GM19324 (cell line): Measurements from ENCODE around the gene COX7A2L.
"Not testable (repeated sequence)": the region's sequence is repeated elsewhere in the genome, so short reads cannot be mapped to it uniquely, and the experiment has no call there.

Experiments
- ATAC-seq: cut with Tn5 transposase; IDR thresholded peaks from one replicate; pipeline ENCODE4 v1.9.1; 2021; ENCODE audit warnings: mild to moderate bottlenecking, moderate library complexity; ENCODE audit not compliant: unreplicated experiment, low FRiP score

Gene COX7A2L, protein sequence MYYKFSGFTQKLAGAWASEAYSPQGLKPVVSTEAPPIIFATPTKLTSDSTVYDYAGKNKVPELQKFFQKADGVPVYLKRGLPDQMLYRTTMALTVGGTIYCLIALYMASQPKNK

DNA sequence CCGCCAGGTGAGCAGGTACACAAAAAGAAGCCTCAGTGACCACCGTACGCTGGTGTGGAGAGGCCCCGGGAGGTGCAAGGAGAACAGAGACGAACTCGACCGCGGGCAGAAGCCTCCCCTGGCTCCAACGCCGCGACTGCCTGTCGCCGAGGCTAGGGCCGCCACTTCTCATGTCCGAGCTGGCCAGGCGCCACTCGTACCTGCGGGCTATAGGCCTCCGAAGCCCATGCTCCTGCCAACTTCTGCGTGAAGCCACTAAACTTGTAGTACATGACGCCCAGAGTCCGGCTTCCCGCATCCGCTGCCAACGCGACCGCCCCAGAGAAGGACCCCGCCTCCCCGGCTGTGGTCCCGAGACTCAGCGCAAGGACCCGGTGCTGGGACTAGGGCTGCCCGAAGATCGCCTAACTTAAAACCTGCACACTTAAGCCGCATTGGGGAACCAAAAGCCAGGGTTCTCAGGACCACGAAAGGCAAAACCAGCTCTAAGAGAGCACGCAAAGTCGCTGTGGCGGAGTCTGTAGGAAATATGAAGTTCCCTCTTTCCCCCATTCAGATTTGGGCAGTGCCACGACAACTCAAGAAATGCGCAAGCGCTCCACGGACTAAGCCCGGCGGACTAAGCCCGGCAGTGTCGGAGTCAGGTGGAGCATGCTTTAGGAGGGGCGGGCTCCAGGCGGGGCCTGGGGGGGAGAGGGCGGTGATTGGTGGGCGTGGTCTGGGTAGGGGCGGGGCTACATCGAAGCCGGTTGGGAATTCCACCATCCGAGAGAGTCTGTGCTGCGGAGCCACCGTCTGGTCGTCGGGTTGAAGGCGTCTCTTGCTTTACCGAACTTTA, at the start of gene COX7A2L:
Gene COX7A2L, minus strand, starts transcription at position 328 of the 838 bp plus-strand sequence. Its CDS starts 56 bp downstream, at position 272.
- peak; percentile 92 for ATAC-seq

DNA sequence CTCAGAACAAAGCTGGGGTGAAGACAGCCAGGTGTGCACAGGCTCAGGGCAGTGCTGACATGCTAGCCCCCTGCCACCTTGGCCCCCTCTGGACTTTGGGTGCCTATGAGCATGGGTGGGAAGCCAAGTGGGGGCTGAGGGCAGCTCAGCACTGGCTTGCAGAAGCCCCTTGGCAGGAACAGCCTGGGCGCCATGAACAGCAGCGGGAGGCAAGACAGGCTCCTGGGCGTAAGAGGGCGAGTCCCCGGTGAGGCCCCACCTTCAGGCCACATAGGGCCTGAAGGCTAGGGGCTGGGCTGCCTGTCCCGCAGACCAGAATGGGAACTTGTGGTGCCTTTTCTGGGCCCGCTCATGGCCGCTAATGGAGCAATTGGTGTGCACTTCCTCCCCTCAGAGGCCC, 47.0 kb upstream of the COX7A2L start:
- no peak for ATAC-seq

DNA sequence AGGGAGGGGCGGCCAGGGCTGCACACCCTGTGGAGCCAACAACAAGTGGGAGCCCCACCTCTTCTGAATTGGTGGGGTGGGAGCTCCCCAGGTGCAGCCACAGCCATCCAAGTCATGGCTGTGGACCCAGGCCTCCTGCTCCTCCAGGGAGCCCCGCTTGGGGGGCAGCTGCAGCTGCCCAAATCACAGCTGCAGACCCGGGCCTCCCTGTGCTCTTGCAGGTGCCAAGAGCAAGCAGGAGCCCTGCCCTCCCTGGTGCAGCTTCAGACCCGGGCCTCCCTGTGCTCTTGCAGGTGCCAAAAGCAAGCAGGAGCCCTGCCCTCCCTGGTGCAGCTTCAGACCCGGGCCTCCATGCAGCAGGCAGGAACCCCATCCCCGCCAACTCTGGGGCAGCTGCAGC, 46.5 kb upstream of the COX7A2L start:
- ATAC-seq: no peak

DNA sequence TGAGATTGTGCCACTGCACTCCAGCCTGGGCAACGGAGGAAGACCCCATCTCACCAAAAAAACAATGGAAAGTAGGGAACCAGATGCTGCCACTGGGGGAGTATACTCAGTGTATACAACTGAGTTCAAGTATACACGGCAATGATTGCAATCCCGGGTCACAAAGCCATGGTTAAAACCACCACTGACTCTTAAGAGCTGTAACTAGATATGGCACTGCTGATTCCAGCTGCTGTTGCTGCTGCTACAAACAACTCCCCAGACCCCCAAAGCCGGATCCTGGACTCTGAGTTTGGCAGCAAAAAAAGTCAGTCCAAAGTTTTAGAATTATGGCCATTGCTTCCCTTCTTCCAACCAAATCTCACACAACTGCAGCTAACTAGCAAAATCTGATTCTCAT, 43.7 kb upstream of the COX7A2L start:
- ATAC-seq: no peak

DNA sequence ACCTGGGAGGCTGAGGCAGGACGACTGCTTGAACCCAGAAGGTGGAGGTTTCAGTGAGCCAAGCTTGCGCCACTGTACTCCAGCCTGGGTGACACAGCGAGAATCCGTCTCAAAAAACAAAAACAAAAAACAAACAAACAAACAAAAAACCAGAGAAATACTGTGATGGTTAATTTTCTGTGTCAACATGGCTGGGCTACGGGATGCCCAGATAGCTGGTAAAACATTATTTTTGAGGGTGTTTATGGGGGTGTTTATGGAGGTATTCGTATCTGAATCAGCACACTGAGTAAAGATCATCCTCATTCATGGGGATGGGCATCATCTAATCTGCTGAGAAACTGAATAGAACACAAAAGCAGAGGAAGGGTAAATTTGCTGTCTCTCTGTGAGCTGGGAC, 40.8 kb upstream of the COX7A2L start:
- ATAC-seq: no peak

DNA sequence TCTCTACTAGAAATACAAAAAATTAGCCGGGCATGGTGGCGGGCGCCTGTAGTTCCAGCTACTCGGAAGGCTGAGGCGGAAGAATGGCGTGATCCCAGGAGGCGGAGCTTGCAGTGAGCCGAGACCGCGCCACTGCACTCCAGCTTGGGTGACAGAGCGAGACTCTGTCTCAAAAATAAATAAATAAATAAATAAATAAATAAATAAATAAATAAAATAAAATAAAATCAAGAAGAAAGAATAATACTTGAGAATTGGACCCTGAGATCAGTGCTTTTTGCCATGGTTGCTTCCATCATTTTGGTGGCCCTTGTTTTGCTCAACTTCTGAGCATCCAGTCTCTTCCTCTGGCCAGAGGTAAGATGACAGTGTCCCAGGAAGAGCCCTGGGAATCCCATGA, 37.0 kb upstream of the COX7A2L start:
- not testable (repeated sequence) for ATAC-seq

DNA sequence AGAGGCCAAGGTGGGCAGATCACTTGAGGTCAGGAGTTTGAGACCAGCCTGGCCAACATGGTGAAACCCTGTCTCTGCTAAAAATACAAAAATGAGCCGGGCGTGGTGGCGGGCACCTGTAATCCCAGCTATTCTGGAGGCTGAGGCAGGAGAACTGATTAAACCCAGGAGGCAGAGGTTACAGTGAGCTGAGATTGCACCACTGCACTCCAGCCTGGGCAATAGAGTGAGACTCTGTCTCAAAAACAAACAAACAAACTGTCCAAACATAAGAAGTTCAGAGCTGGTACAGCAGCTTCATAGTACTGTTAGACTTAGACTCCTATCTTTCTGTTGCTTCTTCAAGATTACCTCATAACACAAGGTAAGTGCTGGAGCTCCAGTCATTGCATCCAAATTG, 32.3 kb upstream of the COX7A2L start:
- not testable (repeated sequence) for ATAC-seq

DNA sequence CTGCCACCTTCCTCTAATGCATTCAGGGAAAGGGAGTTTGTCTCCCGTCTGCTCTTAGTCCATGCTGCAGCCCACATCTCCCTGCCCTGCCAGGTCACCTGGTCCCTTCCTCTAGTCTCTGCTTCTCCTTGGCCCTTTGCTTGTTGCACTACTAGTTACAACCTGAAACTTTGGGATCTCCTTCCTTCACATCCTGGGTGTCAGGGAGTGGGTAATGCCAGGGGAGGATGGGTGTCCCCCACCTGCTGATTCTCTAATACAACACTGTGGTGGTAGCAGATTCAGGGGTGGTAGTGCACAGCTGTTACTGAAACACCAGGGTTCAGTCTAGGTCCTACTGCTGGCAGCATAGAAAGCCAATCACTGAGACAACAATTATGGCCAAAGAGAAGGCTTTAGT, 31.2 kb upstream of the COX7A2L start:
- no peak for ATAC-seq

DNA sequence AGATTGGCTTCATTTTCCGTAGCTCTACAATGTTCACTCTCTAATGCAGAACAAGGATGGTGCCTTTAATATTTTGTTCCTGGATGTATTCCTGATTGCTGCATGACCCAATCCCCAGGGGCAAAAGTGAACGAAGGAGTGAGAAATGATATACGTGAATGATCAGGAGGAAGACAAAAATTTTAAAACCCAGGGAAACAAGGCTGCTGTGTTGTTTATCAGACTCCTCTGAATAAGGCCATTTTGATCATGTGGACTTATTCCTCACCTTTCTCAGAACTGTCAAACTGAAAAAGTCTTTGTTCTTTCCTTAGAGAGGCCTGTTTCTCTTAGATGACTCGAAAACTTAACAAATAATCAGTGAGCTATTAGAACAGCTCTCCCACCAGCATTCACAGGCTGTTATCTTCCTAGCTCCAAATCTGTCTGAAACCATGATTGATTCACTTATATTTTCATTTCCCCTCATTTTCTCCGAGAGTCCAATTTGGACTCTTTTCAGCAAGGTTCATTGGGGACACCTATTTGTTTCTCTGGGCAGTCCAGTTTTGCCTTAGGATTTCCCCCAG, 29.5 kb upstream of the COX7A2L start:
- ATAC-seq: no peak

DNA sequence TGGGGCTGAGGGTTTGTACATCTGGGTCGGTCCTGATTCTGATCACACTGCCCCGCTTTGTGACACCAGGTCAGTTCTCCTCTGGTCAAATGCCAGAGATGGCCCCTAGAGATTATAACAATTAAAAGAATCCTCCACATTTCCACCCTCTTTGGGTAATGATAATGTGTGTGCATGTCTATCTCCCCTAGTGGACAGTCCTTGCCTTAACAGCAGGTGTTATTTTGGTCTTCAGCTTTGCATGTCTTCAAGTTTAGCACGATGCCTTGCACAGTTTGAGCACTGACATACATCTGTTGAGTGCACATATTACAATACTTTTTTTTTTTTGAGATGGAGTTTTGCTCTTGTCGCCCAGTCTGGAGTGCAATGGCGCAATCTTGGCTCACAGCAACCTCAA, 25.7 kb upstream of the COX7A2L start:
- ATAC-seq: no peak

DNA sequence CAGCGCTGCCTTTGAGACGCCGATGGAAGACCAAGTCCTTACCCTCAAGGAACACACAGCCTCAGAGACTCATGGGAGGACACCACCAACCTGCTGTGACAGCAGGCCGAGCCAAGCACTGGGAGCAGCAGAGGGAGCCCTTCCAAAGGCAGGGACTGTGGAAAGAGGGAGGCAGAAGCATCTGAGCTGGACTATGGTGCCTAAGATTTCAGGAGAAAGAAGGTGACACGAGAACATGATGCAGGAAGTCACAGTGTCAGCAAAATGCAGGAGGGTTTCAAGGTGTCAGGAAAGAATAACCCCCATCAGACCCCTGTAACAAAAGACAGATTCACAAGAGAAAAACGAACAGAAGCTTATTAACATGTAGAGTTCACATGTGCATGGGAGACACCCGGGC, 24.2 kb upstream of the COX7A2L start:
- ATAC-seq: no peak

DNA sequence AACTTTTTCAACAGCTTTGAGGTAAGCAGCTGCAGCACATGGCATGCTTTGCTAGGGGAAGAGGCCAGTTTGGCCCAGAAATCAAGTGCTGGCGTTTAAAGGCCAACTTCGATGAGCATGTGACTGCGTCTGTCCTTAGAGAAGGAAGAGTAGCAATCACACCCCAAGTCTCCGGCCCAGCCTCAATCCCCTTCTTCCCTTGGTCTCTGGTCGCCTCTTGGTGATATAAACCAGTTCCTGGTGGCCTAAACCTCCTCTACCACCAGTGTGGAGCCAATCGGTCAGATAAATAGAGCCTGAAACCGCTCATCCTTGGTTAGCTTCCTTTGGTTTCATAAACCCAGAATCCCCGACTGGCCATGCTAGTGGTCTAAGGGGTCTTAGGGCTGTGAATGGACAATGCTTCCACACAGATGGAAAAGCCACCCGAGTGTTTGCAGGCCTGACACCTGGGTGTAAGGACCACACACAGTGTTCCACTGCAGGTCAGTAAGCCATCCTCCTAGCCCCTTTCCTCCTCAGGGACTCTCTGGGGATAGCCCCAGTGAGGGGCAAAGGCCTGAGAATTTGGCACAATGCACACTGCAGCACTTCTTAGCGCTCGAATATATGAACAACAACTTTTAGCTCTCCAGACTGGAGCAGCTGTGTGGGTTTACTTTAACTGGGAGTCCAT, 23.0 kb upstream of the COX7A2L start:
- ATAC-seq: no peak

DNA sequence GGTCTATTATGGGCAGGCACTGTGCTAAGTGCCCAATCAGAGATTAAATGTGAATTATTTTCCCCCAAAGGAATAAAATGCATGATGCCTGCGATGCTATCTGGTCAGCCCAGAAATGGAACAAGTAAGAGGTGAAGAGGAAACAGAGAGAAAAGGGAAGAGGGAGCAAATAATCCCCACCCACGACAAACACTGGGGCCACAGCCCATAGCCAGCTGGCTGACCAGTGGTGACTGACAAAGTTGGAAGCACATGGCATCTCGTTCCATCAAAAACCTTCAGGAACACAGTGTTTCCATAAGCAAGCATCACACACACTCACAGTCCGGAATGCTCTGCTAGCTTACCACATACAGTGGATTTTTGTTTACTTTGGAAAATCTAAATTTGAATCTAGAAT, 21.1 kb upstream of the COX7A2L start:
- ATAC-seq: no peak

DNA sequence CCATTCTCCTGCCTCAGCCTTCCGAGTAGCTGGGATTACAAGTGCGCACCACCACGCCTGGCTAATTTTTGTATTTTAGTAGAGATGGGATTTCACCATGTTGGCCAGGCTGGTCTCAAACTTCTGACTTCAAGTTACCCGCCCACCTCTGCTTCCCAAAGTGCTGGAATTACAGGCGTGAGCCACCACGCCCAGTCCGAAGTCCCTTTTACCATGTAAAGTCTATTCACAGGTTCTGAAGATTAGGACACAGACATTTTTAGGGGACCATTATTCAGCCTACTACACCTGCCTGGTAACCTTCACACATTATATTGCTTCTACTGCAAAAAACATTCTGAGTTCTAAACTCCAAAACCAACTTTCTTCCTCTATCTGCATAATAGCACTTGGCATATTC, 19.0 kb upstream of the COX7A2L start:
- ATAC-seq: not testable (repeated sequence)

DNA sequence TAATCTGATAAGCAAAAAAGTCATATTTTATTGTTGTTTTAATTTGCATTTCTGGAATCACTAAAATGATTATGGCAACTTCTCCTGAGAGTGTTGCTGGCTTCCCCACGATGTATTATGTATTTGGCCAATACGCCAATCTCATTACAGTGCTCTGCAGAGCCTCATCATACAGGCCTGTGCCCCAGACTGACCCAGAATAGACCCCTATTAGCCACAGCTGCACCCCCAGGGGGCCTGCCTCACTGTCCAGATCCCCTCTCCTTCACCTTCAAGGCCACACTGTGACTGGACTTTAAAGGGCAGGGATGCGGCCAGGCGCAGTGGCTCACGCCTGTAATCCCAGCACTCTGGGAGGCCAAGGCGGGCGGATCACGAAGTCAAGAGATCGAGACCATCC, 17.4 kb upstream of the COX7A2L start:
- no peak for ATAC-seq

DNA sequence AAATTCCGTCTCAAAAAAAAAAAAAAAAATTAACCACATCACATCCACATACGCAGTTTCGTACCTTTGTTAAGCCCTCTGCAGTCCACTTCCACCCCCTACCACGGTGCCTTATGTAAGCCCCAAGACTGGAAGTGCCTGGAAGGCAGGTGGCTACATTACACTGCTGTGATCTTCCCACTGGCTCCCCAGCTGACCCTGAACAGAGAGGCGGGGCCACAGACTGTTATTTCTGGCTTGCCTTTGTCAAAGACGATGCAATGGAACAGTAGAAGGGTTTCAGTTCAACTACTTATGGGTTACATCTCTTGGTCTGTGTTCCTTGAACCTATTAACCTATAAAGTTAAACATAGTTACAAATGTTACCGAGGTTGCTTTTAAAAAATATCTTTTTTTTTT, 15.7 kb upstream of the COX7A2L start:
- ATAC-seq: no peak

DNA sequence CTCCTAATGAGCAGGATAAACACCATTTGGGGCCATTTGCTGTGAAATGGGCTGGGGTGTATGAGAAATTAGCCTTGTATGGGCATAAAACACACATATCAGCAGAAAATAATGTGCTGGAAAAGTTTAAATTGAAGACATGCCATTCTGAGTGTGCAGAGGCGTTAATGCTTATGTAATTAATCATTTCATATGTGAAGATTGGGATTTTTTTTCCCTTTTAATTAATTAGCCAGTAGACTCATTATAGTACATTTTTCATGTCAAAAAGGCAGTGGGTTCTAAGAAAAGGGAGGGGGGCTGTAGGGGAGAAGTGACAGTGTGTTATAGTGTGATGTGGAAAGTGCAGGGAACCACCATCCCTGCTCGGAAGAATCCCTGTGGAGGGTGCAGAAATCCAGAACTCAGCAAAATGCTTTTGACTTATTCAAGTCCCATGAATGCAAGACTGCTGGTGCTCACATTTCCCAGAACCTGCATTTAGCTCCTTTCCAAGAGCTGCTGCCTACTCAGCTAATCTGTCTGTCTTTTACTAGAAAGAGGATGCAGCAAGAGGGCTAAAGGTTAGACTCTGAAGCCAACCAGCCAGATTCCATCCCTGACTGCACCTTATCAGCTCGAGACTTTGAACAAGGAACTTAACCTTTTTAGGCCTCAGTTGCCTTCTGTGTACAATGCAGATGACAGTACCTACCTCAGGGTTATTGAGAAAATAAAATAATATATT, 11.6 kb upstream of the COX7A2L start:
- no peak for ATAC-seq

DNA sequence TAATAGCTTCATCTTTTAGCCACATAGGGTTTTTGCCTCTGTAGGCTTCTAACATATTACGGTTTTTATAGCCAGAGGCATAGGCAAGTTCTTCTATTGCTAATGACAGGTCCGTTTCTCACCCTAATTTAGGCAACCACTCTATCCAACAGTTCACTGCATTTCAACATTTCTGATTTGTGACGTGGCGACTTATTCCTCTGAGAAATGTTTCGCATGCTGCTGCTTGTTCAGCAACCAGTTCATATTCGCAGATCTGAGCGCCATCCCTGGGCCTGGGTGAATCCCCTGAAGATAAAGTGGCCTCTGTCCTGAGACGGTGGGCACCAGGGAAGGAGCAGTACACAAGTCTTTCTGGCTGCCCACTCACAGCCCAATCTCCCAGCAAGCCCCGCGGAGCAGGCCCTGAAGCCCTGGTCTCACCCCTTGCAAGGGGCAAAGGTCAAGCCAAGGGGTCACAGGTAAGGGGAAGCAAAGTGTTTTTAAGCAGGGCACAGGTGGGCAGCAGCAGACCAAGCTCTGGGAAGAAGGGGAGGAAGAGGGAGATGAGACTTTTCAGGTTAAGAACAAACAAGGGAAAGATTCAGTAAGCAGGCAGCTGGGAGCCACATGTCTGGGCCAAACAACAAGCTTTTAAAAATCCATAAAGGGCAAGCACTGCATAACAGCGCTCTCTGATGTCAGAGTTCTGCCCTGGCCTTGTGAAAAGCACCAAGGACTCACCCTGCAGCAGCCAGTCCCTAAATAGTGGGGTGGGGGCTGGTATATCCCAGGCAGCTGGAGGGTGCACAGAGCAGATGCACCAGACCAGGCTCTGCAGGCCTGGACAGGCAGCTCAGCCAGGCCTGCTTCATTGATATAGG, 10.8 kb upstream of the COX7A2L start:
- ATAC-seq: no peak

DNA sequence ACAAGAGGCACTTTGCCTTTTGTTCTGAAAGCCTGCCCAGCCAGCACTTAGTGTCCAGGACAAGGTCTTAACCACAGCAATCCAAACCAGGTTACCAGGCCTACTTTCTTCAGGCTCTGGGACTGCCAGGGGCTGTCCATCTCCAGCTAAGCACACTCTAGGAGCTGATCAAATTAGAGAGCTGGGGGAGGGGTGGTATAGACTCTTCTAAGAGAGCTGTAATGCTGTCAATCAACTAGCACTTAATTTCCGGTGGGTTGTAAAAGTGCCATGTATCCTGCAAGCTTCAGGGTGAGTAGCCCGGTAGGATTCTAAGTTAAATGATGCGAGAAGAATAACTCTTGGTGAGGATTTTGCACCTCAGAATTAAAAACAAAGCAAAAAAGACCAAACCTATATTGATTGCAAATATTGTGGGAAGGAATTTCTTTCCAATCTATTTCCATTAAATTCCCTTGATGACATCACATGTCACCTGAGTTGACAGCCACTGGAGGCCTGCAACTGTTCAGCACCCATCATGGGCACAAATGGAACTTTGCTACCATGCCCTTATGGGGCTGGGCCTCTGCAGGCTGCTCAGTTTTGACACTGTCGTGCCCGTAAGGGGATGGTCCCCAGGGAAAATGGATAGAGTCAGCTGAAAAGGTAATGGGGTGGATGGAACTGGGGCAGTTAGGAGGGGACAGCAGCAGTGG, 8.7 kb upstream of the COX7A2L start:
- ATAC-seq: no peak
